OCI-LY7 (cell line): ENCODE measurements around the gene SLC2A13.

Experiments
- EZH2phosphoT487 ChIP-seq: fragments of 200-600 bp; sonication (generic); IDR thresholded peaks from 2 replicates; pipeline ENCODE4 v1.6.1; 2018; ENCODE audit warnings: low read depth, borderline replicate concordance, mild to moderate bottlenecking, mixed run types, antibody characterized with exemption, low read length, moderate library complexity, mixed read lengths
- TF ChIP-seq, protein P1 (sequence below): fragments of 200-600 bp; sonication (generic); conservative IDR thresholded peaks from 2 replicates; pipeline ENCODE4 v1.5.1; 2014; ENCODE audit warnings: mild to moderate bottlenecking, antibody characterized with exemption, low read length, moderate library complexity, mixed read lengths

DNA sequence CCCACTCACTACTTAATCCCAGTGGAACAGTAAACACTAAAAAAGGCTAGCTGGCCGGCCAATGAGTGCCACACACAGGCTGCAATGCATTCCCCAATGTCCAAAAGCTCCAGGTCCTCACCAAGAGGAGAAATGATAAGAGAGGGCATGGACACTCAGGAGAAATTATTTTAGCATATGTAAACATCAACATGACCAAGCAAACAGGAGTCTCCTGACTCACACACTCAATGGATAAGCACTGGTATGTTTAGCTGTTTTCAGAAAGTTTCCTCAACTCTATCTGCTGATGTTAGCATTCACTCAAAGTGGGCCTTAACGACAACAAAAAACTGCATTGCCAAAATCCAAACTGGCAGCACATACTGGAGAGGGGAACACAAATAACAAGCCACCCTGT lies 105.0 kb downstream of the SLC2A13 start:
- TF ChIP-seq, protein P1, sequence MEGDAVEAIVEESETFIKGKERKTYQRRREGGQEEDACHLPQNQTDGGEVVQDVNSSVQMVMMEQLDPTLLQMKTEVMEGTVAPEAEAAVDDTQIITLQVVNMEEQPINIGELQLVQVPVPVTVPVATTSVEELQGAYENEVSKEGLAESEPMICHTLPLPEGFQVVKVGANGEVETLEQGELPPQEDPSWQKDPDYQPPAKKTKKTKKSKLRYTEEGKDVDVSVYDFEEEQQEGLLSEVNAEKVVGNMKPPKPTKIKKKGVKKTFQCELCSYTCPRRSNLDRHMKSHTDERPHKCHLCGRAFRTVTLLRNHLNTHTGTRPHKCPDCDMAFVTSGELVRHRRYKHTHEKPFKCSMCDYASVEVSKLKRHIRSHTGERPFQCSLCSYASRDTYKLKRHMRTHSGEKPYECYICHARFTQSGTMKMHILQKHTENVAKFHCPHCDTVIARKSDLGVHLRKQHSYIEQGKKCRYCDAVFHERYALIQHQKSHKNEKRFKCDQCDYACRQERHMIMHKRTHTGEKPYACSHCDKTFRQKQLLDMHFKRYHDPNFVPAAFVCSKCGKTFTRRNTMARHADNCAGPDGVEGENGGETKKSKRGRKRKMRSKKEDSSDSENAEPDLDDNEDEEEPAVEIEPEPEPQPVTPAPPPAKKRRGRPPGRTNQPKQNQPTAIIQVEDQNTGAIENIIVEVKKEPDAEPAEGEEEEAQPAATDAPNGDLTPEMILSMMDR: no peak
- TF ChIP-seq EZH2phosphoT487: no peak
